Sigmoid colon (tissue), 4 donors: Measurements from ENCODE around the gene AKAP7.

Experiments used
- CTCF ChIP-seq, 4 experiments: fragments of 450-650 bp in 3 of 4; fragments of 200-600 bp in 1 of 4; IDR thresholded peaks; one replicate each; pipeline ENCODE4 v1.5.1; 2016 to 2019; ENCODE audit warnings: antibody characterized with exemption in 4 of 4, mild to moderate bottlenecking in 3 of 4, moderate library complexity in 2 of 4
- EP300 ChIP-seq, 4 donors: sonication (generic); formaldehyde crosslinking; IDR thresholded peaks; one replicate each; pipeline ENCODE4 v1.6.1; 2017; ENCODE audit warnings: antibody characterized with exemption in 4 of 4
- POLR2A ChIP-seq, 2 donors: fragments of 450-650 bp; IDR thresholded peaks; one replicate each; pipeline ENCODE4 v1.6.1; 2016; ENCODE audit warnings: antibody characterized with exemption in 2 of 2, mild to moderate bottlenecking in 2 of 2, moderate library complexity in 2 of 2
- POLR2AphosphoS5 ChIP-seq, 4 donors: sonication (generic); formaldehyde crosslinking; IDR thresholded peaks; one replicate each; pipeline ENCODE4 v1.6.1; 2017; ENCODE audit warnings: antibody characterized with exemption in 4 of 4

- TF ChIP-seq POLR2A (IDR thresholded peaks at IDR 0.05) (no peak), CTCF (IDR thresholded peaks at IDR 0.05) (no peak), POLR2AphosphoS5 (IDR thresholded peaks at IDR 0.05) (no peak), EP300 (IDR thresholded peaks at IDR 0.05) (no peak)
Observed at GRCh38 chr6:131164506-131164905, 29.2 kb downstream of the AKAP7 start.
